HCT116 (cell line): Measurements from ENCODE around the gene HAO2. TPM values are rescaled to one million over a fixed set of nuclear protein-coding genes. Genes with fewer than 3 reads are reported as not detected.

ENCODE experiments used
- total RNA-seq: library from RNA; stranded (reverse); gene quantifications from one replicate; pipeline ENCODE4 v1.2.1, GENCODE V29; 2021; ENCODE audit not compliant: unreplicated experiment

HAO2 gene
- total RNA-seq, 1 experiment from 2014 or later = not detected

Other genes starting within 250 kb of the HAO2 start
- gene WARS2, start 228.1 kb upstream of the HAO2 start, total RNA-seq = 10.5 TPM
- gene HSD3B2, start 46.4 kb downstream of the HAO2 start, total RNA-seq = 1.4 TPM
- gene HSD3B1, start 138.4 kb downstream of the HAO2 start, total RNA-seq = not detected